ENCODE data around the gene POLR1G. TPM values are rescaled to one million over a fixed set of nuclear protein-coding genes. Genes with fewer than 3 reads are reported as not detected.

The POLR1G gene
- polyA plus RNA-seq, 3 donors, result 0.81 to 1.5 (median 1.1) TPM

- DNase-seq, result no peak
- WGBS (ENCODE audit: insufficient coverage), result 85% methylated on average over 6 of the region's 7 CpGs
- Histone ChIP-seq H3K4me3 (replicated peaks in 1 of 3; ENCODE audit: low read depth in 2 of 3, low read length in 3 of 3) (no peak overlapping the region), H3K4me1 (ENCODE audit: control insufficient read depth in 1 of 2, insufficient read depth in 2 of 2, low read length in 2 of 2) (peaks cover 36 to 48% of the 10 kb centered on the region in 2 donors), H3K9me3 (replicated peaks in 1 of 2; ENCODE audit: control insufficient read depth in 1 of 2, insufficient read depth in 1 of 2, low read length in 2 of 2) (no peaks in the 10 kb centered on the region), H3K9ac (ENCODE audit: insufficient read depth, low read length, poor library complexity, severe bottlenecking) (no peak overlapping the region), H3K27me3 (ENCODE audit: control insufficient read depth in 2 of 2, insufficient read depth in 2 of 2, low read length in 2 of 2) (peaks cover 0 to 16% of the 10 kb centered on the region in 2 donors), H3K79me2 (ENCODE audit: insufficient read depth, low read length) (no peaks in the 10 kb centered on the region), H3K4me2 (replicated peaks; ENCODE audit: extremely low read depth, low read length, poor library complexity, severe bottlenecking) (no peak overlapping the region), H2AFZ (ENCODE audit: insufficient read depth, low read depth, low read length, poor library complexity, severe bottlenecking) (no peak overlapping the region), H4K20me1 (ENCODE audit: insufficient read depth, low read length) (no peaks in the 10 kb centered on the region), H3K27ac (ENCODE audit: low read depth in 1 of 2, low read length in 2 of 2) (no peak overlapping the region), H3K36me3 (replicated peaks in 1 of 2; ENCODE audit: control insufficient read depth in 1 of 2, insufficient read depth in 2 of 2, low read length in 2 of 2) (no peaks in the 10 kb centered on the region)
- Mint-ChIP-seq H3K4me3 (peak overlapping the region in 1 of 2 donors; percentile 46), H3K4me1 (peaks cover 51% of the 10 kb centered on the region), H3K9me3 (peaks cover 0 to 6% (median 2%) of the 10 kb centered on the region in 7 donors), H3K27me3 (ENCODE audit: low read depth in 3 of 3) (peaks cover 14 to 28% (median 26%) of the 10 kb centered on the region in 3 donors), H3K36me3 (peaks cover 2 to 4% of the 10 kb centered on the region in 2 donors), H3K27ac (peak overlapping the region in 4 of 7 donors; percentile 53 to 99 (median 80))
- intact Hi-C loops (cut with micrococcal nuclease), result no loop called here
- no peak for TF ChIP-seq CTCF (IDR thresholded peaks at IDR 0.05)
These were observed 42.4 kb downstream of the POLR1G start for GRCh38 chr19:45448887-45449299.

- peaks cover 38 to 49% of the 10 kb centered on the region in 2 donors for H3K4me1 ChIP-seq (ENCODE audit: control insufficient read depth in 1 of 2, insufficient read depth in 2 of 2, low read length in 2 of 2)
- peaks cover 0 to 6% (median 0%) of the 10 kb centered on the region in 7 donors for H3K9me3 Mint-ChIP-seq
- peak overlapping the region; percentile 73 to 93 for H3K27ac ChIP-seq (ENCODE audit: low read depth in 1 of 2, low read length in 2 of 2)
- H3K4me1 Mint-ChIP-seq, result peaks cover 54% of the 10 kb centered on the region
- H3K9me3 ChIP-seq (replicated peaks in 1 of 2; ENCODE audit: control insufficient read depth in 1 of 2, insufficient read depth in 1 of 2, low read length in 2 of 2), result no peaks in the 10 kb centered on the region
- no peak for TF ChIP-seq CTCF (IDR thresholded peaks at IDR 0.05)
- WGBS (ENCODE audit: insufficient coverage), result 3% methylated on average over 3 of the region's 5 CpGs
- H3K36me3 Mint-ChIP-seq, result peaks cover 2 to 4% of the 10 kb centered on the region in 2 donors
- H3K4me2 ChIP-seq (replicated peaks; ENCODE audit: extremely low read depth, low read length, poor library complexity, severe bottlenecking), result peak overlapping the region; percentile 73
- no peak overlapping the region for H2AFZ ChIP-seq (ENCODE audit: insufficient read depth, low read depth, low read length, poor library complexity, severe bottlenecking)
- H4K20me1 ChIP-seq (ENCODE audit: insufficient read depth, low read length), result no peaks in the 10 kb centered on the region
- peak overlapping the region; percentile 94 to 95 for H3K4me3 Mint-ChIP-seq
- no peaks in the 10 kb centered on the region for H3K79me2 ChIP-seq (ENCODE audit: insufficient read depth, low read length)
- DNase-seq, result peak in 2 of 3 donors; percentile 62 to 72
- intact Hi-C loops (cut with micrococcal nuclease), result loop anchor here in 1 of 2 donors (2.0 kb wide), 1 partner anchor 17 kb away; the partner anchor contains the start of gene FOSB
- H3K27me3 ChIP-seq (ENCODE audit: control insufficient read depth in 2 of 2, insufficient read depth in 2 of 2, low read length in 2 of 2), result peaks cover 0 to 13% of the 10 kb centered on the region in 2 donors
- H3K4me3 ChIP-seq (replicated peaks in 1 of 3; ENCODE audit: low read depth in 2 of 3, low read length in 3 of 3), result peak overlapping the region; percentile 36 to 72 (median 54)
- peak overlapping the region; percentile 78 for H3K9ac ChIP-seq (ENCODE audit: insufficient read depth, low read length, poor library complexity, severe bottlenecking)
- no peaks in the 10 kb centered on the region for H3K36me3 ChIP-seq (replicated peaks in 1 of 2; ENCODE audit: control insufficient read depth in 1 of 2, insufficient read depth in 2 of 2, low read length in 2 of 2)
- H3K27ac Mint-ChIP-seq, result peak overlapping the region; percentile 98 to 100 (median 99)
- peaks cover 14 to 26% (median 24%) of the 10 kb centered on the region in 3 donors for H3K27me3 Mint-ChIP-seq (ENCODE audit: low read depth in 3 of 3)
These were observed 43.5 kb downstream of the POLR1G start for GRCh38 chr19:45450012-45450333.
